GM19043 (cell line): ENCODE data around the gene WDR27.

Experiments
- ATAC-seq: cut with Tn5 transposase; IDR thresholded peaks from one replicate; pipeline ENCODE4 v1.9.1; 2021; ENCODE audit warnings: low read depth; ENCODE audit not compliant: unreplicated experiment

WDR27 gene

GRCh38 chr6:169571123-169571962 lies 130.5 kb downstream of the WDR27 start:
- ATAC-seq, result no peak

- no peak for ATAC-seq
These were observed 133.3 kb downstream of the WDR27 start for GRCh38 chr6:169568314-169569087.

- no peak for ATAC-seq
These were observed 134.0 kb downstream of the WDR27 start for GRCh38 chr6:169567819-169568218.

- no peak for ATAC-seq
These were observed 134.7 kb downstream of the WDR27 start for GRCh38 chr6:169566961-169567750.

- ATAC-seq, result no peak
These were observed 135.5 kb downstream of the WDR27 start for GRCh38 chr6:169566319-169566718.

GRCh38 chr6:169564453-169565240 lies 137.2 kb downstream of the WDR27 start:
- ATAC-seq, result no peak

- no peak for ATAC-seq
These were observed 140.2 kb downstream of the WDR27 start for GRCh38 chr6:169561665-169562064.

GRCh38 chr6:169559592-169559991 lies 142.2 kb downstream of the WDR27 start:
- no peak for ATAC-seq

GRCh38 chr6:169558774-169559441 lies 142.9 kb downstream of the WDR27 start:
- no peak for ATAC-seq

GRCh38 chr6:169558378-169558773 lies 143.5 kb downstream of the WDR27 start:
- no peak for ATAC-seq

GRCh38 chr6:169557887-169558286 lies 143.9 kb downstream of the WDR27 start:
- ATAC-seq, result no peak

GRCh38 chr6:169556758-169557548 lies 144.9 kb downstream of the WDR27 start:
- peak; percentile 99 for ATAC-seq

- no peak for ATAC-seq
These were observed 145.7 kb downstream of the WDR27 start for GRCh38 chr6:169555971-169556617.

GRCh38 chr6:169545982-169546381 lies 155.8 kb downstream of the WDR27 start:
- ATAC-seq, result no peak

- no peak for ATAC-seq
These were observed 158.1 kb downstream of the WDR27 start for GRCh38 chr6:169543704-169544103.

GRCh38 chr6:169542491-169542890 lies 159.3 kb downstream of the WDR27 start:
- ATAC-seq, result no peak

GRCh38 chr6:169539176-169539897 lies 162.5 kb downstream of the WDR27 start:
- ATAC-seq, result no peak
